Measurements from ENCODE around the gene TMPRSS6.

Gene TMPRSS6

GRCh38 chr22:37090920-37091695 lies 18.4 kb downstream of the TMPRSS6 start:
- DNase-seq (ENCODE audit: low read depth), result no peak
- no peak for TF ChIP-seq CTCF (IDR thresholded peaks at IDR 0.05; ENCODE audit: low read length, missing control alignments)
- no peak overlapping the region for H3K4me3 ChIP-seq (replicated peaks; ENCODE audit: low read depth, low read length)

DNA sequence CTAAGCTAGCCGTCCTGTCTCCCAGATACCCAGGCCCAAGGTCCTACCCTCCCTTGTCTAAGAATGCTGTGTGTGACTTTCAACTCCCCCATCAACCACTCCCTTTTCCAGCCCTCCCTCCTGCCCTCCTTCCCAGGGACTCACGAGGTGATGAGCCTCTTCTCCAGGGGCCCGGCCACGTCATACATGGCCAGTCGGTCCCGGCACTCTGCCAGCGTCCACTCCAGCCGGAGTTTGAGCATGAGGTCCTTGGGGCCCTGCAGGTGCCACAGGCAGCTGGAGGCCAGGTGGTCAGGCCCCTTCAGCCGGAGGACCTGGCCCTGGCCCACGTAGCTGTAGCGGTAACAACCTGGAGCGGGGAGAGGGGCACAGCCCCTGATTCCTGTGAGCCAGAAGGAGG lies 20.1 kb downstream of the TMPRSS6 start:
- no peak overlapping the region for H3K4me3 ChIP-seq (replicated peaks; ENCODE audit: low read depth, low read length)
- peak; percentile 8 for DNase-seq (ENCODE audit: low read depth)

GRCh38 chr22:37088750-37089408 lies 20.6 kb downstream of the TMPRSS6 start:
- H3K4me3 ChIP-seq (replicated peaks; ENCODE audit: low read depth, low read length), result no peak overlapping the region
- no peak for DNase-seq (ENCODE audit: low read depth)
- no peak for TF ChIP-seq CTCF (IDR thresholded peaks at IDR 0.05; ENCODE audit: low read length, missing control alignments)

More for the DNA sequence above, 20.1 kb downstream of the TMPRSS6 start:
- no peak for TF ChIP-seq CTCF (IDR thresholded peaks at IDR 0.05; ENCODE audit: low read length, missing control alignments)

DNA sequence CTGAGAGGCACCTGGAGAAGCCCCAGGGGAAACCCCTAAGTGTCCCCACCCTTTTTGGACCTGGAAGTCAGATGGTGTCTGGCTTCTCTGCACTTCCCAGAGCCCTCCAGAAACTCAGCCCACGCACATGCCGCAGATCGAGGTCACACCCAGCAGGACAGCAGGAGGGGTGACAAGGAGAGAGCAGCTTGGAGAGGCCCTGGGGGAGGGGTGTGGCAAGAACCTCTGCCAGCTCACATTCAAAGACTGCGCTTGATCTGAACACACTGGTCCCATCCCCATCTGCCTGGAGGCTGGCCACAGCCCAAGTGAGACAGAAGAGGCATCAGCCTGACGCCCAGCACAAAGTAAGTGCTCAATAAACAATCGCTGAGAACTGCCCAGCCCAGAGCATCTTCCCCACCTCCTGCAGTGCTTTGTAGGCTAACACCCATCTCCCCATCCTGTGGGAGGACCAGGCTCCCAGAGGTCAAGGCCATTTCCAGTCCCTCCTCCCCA lies 21.4 kb downstream of the TMPRSS6 start:
- DNase-seq (ENCODE audit: low read depth), result no peak
- no peak for TF ChIP-seq CTCF (IDR thresholded peaks at IDR 0.05; ENCODE audit: low read length, missing control alignments)
- H3K4me3 ChIP-seq (replicated peaks; ENCODE audit: low read depth, low read length), result no peak overlapping the region

DNA sequence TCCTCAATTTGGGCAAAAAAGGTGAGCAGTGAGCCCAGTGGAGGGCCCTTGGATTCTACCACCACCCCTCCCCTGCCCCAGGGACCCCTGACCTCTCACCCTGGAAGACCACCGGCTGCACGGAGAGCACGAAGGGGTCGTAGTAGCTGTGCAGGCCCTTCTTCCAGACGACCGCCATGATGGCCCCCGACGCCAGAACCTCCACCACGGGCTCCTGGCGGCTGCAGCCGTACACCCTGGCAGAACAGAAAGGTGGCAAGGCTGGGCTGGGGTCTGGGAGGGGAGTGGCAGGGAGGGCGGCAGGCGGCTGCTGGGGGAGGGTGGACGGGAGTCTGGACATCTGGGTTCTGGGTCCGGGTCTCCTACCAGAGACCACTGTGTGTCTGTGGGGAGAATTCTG lies 23.3 kb downstream of the TMPRSS6 start:
- H3K4me3 ChIP-seq (replicated peaks; ENCODE audit: low read depth, low read length), result no peak overlapping the region
- TF ChIP-seq CTCF (IDR thresholded peaks at IDR 0.05; ENCODE audit: low read length, missing control alignments), result no peak
- no peak for DNase-seq (ENCODE audit: low read depth)

GRCh38 chr22:37084385-37084784 lies 25.1 kb downstream of the TMPRSS6 start:
- TF ChIP-seq CTCF (IDR thresholded peaks at IDR 0.05; ENCODE audit: low read length, missing control alignments), result no peak
- no peak for DNase-seq (ENCODE audit: low read depth)
- no peak overlapping the region for H3K4me3 ChIP-seq (replicated peaks; ENCODE audit: low read depth, low read length)

Data from fibroblast of pulmonary artery (primary cell).